Keratinocyte (primary cell): ENCODE measurements around the gene IGFBP1. TPM values are rescaled to one million over a fixed set of nuclear protein-coding genes. Genes with fewer than 3 reads are reported as not detected.
"Not testable (repeated sequence)": the region's sequence is repeated elsewhere in the genome, so short reads cannot be mapped to it uniquely, and the experiment has no call there.

Experiments used
- DNase-seq: peaks from one replicate; pipeline ENCODE4 v3.0.0-alpha.2; 2011; ENCODE audit warnings: low read depth, missing footprints, low spot score
- FAIRE-seq: peaks from 2 replicates; lab custom pipeline; 2011; peaks lifted over from hg19 to GRCh38; lab: Jason Lieb, UNC
- H2AFZ ChIP-seq: 2 replicates; pipeline ENCODE4 v1.6.0; 2012; ENCODE audit warnings: low read length, control low read depth, inconsistent platforms; ENCODE audit not compliant: control insufficient read depth
- H3K27ac ChIP-seq: 2 replicates; pipeline ENCODE4 v1.5.1; 2011; ENCODE audit warnings: low read length; ENCODE audit not compliant: control insufficient read depth, insufficient read depth
- H3K27me3 ChIP-seq: 3 replicates; pipeline ENCODE4 v1.6.0; 2011; ENCODE audit warnings: low read length; ENCODE audit not compliant: control insufficient read depth, insufficient read depth; ENCODE audit errors: extremely low read depth
- H3K36me3 ChIP-seq, 2 experiments: 2 replicates in 1 of 2; 3 replicates in 1 of 2; pipeline ENCODE4 v1.5.1; 2011; ENCODE audit warnings: low read length in 2 of 2, mild to moderate bottlenecking in 1 of 2; ENCODE audit not compliant: control insufficient read depth in 2 of 2, insufficient read depth in 2 of 2; ENCODE audit errors: extremely low read depth in 1 of 2
- H3K4me1 ChIP-seq: 3 replicates; pipeline ENCODE4 v1.5.1; 2011; ENCODE audit warnings: low read length; ENCODE audit not compliant: control insufficient read depth, insufficient read depth; ENCODE audit errors: extremely low read depth
- H3K4me2 ChIP-seq: 3 replicates; pipeline ENCODE4 v1.6.0; 2011; ENCODE audit warnings: low read depth, low read length; ENCODE audit not compliant: control insufficient read depth, insufficient read depth; ENCODE audit errors: extremely low read depth
- H3K4me3 ChIP-seq, 3 experiments: fragments of 200-600 bp in 1 of 3; sonication (generic) in 1 of 3; 2 replicates in 2 of 3; 3 replicates in 1 of 3; pipeline ENCODE4 v1.5.1; 2011 to 2016; ENCODE audit warnings: low read length in 3 of 3, mild to moderate bottlenecking in 3 of 3, control low read depth in 2 of 3, inconsistent platforms in 1 of 3, low read depth in 1 of 3, mixed read lengths in 1 of 3, mixed run types in 1 of 3, moderate library complexity in 1 of 3; ENCODE audit not compliant: control insufficient read depth in 2 of 3, insufficient read depth in 2 of 3; ENCODE audit errors: extremely low read depth in 1 of 3
- H3K79me2 ChIP-seq: 2 replicates; pipeline ENCODE4 v1.6.0; 2012; ENCODE audit warnings: low read length; ENCODE audit not compliant: control insufficient read depth, insufficient read depth
- H3K9ac ChIP-seq: 3 replicates; pipeline ENCODE4 v1.6.0; 2011; ENCODE audit warnings: low read length; ENCODE audit not compliant: control insufficient read depth, insufficient read depth; ENCODE audit errors: extremely low read depth
- H3K9me1 ChIP-seq: 3 replicates; pipeline ENCODE4 v1.6.0; 2011; ENCODE audit warnings: low read length; ENCODE audit not compliant: control insufficient read depth, insufficient read depth; ENCODE audit errors: extremely low read depth
- H3K9me3 ChIP-seq: 2 replicates; pipeline ENCODE4 v1.5.1; 2012; ENCODE audit warnings: low read depth, low read length; ENCODE audit not compliant: control insufficient read depth
- H4K20me1 ChIP-seq: 3 replicates; pipeline ENCODE4 v1.6.0; 2011; ENCODE audit warnings: low read length; ENCODE audit not compliant: control insufficient read depth, insufficient read depth; ENCODE audit errors: extremely low read depth
- CTCF ChIP-seq, 3 experiments: IDR thresholded peaks in 1 of 3; conservative IDR thresholded peaks in 1 of 3; optimal IDR thresholded peaks in 1 of 3; 2 replicates in 2 of 3; 3 replicates in 1 of 3; pipeline versions ENCODE3 to v1.5.1; 2011; ENCODE audit warnings: low read length in 3 of 3, mild to moderate bottlenecking in 3 of 3, moderate library complexity in 2 of 3, control low read depth in 1 of 3, inconsistent platforms in 1 of 3; ENCODE audit not compliant: insufficient read depth in 2 of 3; ENCODE audit errors: extremely low read depth in 1 of 3
- EZH2 ChIP-seq: IDR thresholded peaks from one replicate; pipeline ENCODE4 v1.6.1; 2012; ENCODE audit warnings: inconsistent platforms, mild to moderate bottlenecking, low read length, moderate library complexity
- dilution Hi-C: fragments of 300-500 bp; cut with MboI; formaldehyde crosslinking; loops from one replicate; pipeline ENCODE4 v1.7.0; 2020; ENCODE audit warnings: low sequenced_read_pairs; ENCODE audit not compliant: extremely low pct_ligation_motif_present
- polyA plus RNA-seq, 5 experiments: library from polyadenylated mRNA; depleted of rRNA in 3 of 5; stranded (reverse) in 3 of 5; stranded (forward) in 1 of 5; unstranded in 1 of 5; fragments of >200 nt; gene quantifications; 1 replicate in 1 of 5; 2 replicates in 3 of 5; 3 replicates in 1 of 5; pipeline versions ENCODE4 v1.2.1 to v1.2.3, GENCODE V29; 2011 to 2012; ENCODE audit warnings: missing spikeins in 2 of 5, low read depth in 1 of 5, low replicate concordance in 1 of 5

Gene IGFBP1
- polyA plus RNA-seq, 1 donor (not counting 4 experiments of a cell fraction or from before 2014, with no cell fraction given): not detected

GRCh38 chr7:45938626-45939302, 50.5 kb downstream of the IGFBP1 start:
- Histone ChIP-seq H3K36me3 (no peaks in the 10 kb centered on the region), H3K27ac (no peak overlapping the region), H3K4me1 (no peaks in the 10 kb centered on the region), H3K79me2 (no peaks in the 10 kb centered on the region), H3K4me2 (no peak overlapping the region), H3K4me3 (no peak overlapping the region), H4K20me1 (no peaks in the 10 kb centered on the region), H2AFZ (no peak overlapping the region), H3K9me3 (no peaks in the 10 kb centered on the region), H3K9me1 (no peaks in the 10 kb centered on the region), H3K9ac (no peak overlapping the region), H3K27me3 (peaks cover 3% of the 10 kb centered on the region)
- no peak for FAIRE-seq
- DNase-seq: no peak
- dilution Hi-C loops: no loop called here
- TF ChIP-seq EZH2 (no peak), CTCF (optimal IDR thresholded peaks at IDR 0.05 in 1 of 3, IDR thresholded peaks at IDR 0.05 in 1 of 3, conservative IDR thresholded peaks at IDR 0.05 in 1 of 3; ENCODE audit: extremely low read depth in 1 of 3, insufficient read depth in 2 of 3, low read length in 3 of 3) (peak in 2 of 3 experiments; percentile 24 to 32)

- no peaks in the 10 kb centered on the region for H3K4me1 ChIP-seq
- H4K20me1 ChIP-seq: no peaks in the 10 kb centered on the region
- H3K9me1 ChIP-seq: no peaks in the 10 kb centered on the region
- FAIRE-seq: no peak
- H3K27ac ChIP-seq: no peak overlapping the region
- dilution Hi-C loops: no loop called here
- H3K36me3 ChIP-seq: no peaks in the 10 kb centered on the region
- no peak for DNase-seq
- no peak overlapping the region for H2AFZ ChIP-seq
- TF ChIP-seq CTCF (optimal IDR thresholded peaks at IDR 0.05 in 1 of 3, IDR thresholded peaks at IDR 0.05 in 1 of 3, conservative IDR thresholded peaks at IDR 0.05 in 1 of 3; ENCODE audit: extremely low read depth in 1 of 3, insufficient read depth in 2 of 3, low read length in 3 of 3) (no peak), EZH2 (no peak)
- H3K4me3 ChIP-seq: no peak overlapping the region
- H3K27me3 ChIP-seq: peaks cover 3% of the 10 kb centered on the region
- H3K9ac ChIP-seq: no peak overlapping the region
- no peak overlapping the region for H3K4me2 ChIP-seq
- H3K9me3 ChIP-seq: no peaks in the 10 kb centered on the region
- H3K79me2 ChIP-seq: no peaks in the 10 kb centered on the region
Measured at GRCh38 chr7:45939574-45939973, 51.3 kb downstream of the IGFBP1 start.

- H3K27ac ChIP-seq, H2AFZ ChIP-seq, H3K27me3 ChIP-seq, H3K79me2 ChIP-seq, H4K20me1 ChIP-seq, H3K4me1 ChIP-seq, H3K9me1 ChIP-seq, dilution Hi-C loops, H3K4me3 ChIP-seq, H3K4me2 ChIP-seq, H3K9ac ChIP-seq, H3K36me3 ChIP-seq, DNase-seq, H3K9me3 ChIP-seq, FAIRE-seq: not testable (repeated sequence)
Measured at GRCh38 chr7:45940237-45940781, 52.0 kb downstream of the IGFBP1 start.
